ENCODE measurements around the gene MOB4. TPM values are rescaled to one million over a fixed set of nuclear protein-coding genes. Genes with fewer than 3 reads are reported as not detected.

The MOB4 gene
- polyA plus RNA-seq, 1 of the 3 experiments (the other 2 are of a cell fraction) = 22.0 TPM

- TF ChIP-seq IRF3 (IDR thresholded peaks at IDR 0.05; ENCODE audit: low read depth, low read length) = no peak
- TF ChIP-seq POLR2AphosphoS5 (IDR thresholded peaks at IDR 0.05; ENCODE audit: low read depth, low read length) = peak; percentile 94
- no peak for TF ChIP-seq EZH2phosphoT487 (IDR thresholded peaks at IDR 0.05; ENCODE audit: borderline replicate concordance, low read depth)
- peak; percentile 60 to 98; a peak in 3 of 4 replicates for TF ChIP-seq EP300 (IDR thresholded peaks at IDR 0.05; ENCODE audit: borderline replicate concordance in 1 of 2, low read depth in 1 of 2, low read length in 1 of 2)
- TF ChIP-seq GATA2 (CRISPR knock-in tag; IDR thresholded peaks at IDR 0.05) = no peak; the same call in 1 of the 2 replicates
- peak; percentile 90 for TF ChIP-seq MAX (IDR thresholded peaks at IDR 0.05; ENCODE audit: low read depth)
- TF ChIP-seq RFX5 (IDR thresholded peaks at IDR 0.05; ENCODE audit: low read length) = no peak
- no peak for TF ChIP-seq MEF2A (IDR thresholded peaks at IDR 0.05; ENCODE audit: borderline replicate concordance, low read depth)
- no peak for TF ChIP-seq SMC3 (IDR thresholded peaks at IDR 0.05; ENCODE audit: low read depth, low read length)
- TF ChIP-seq RAD21 (IDR thresholded peaks at IDR 0.05; ENCODE audit: low read length) = no peak
- TF ChIP-seq YY1 (IDR thresholded peaks at IDR 0.05; ENCODE audit: low read depth) = peak; percentile 67
- no peak; the same call in 1 of the 2 replicates for TF ChIP-seq JUND (IDR thresholded peaks at IDR 0.05)
- TF ChIP-seq NFIC (IDR thresholded peaks at IDR 0.05; ENCODE audit: borderline replicate concordance) = peak; percentile 20; the same call in 1 of the 2 replicates
- TF ChIP-seq SIN3A (IDR thresholded peaks at IDR 0.05; ENCODE audit: borderline replicate concordance, low read depth, low read length) = peak; percentile 72
Observed at GRCh38 chr2:197499594-197500502, 16.0 kb upstream of the MOB4 start, which contains the start of the genes HSPD1 and HSPE1 (continued).

- H4K20me1 ChIP-seq (ENCODE audit: insufficient read depth) = peaks cover 32% of the 10 kb centered on the region
- POLR2A ChIA-PET = interaction anchor here (0.6 to 3.4 kb wide), 8 partner anchors 9 to 206 kb away, joined by 3 to 46 read pairs (median 6); partner anchors contain the start of genes COQ10B, MOB4 and SF3B1
Observed at GRCh38 chr2:197500503-197501131, 15.2 kb upstream of the MOB4 start.

More at GRCh38 chr2:197500503-197501131, 15.2 kb upstream of the MOB4 start:
- H3K9me3 ChIP-seq = no peaks in the 10 kb centered on the region
- peak overlapping the region; percentile 15 for H2AFZ ChIP-seq (ENCODE audit: low read depth)
- H3K27me3 ChIP-seq (ENCODE audit: insufficient read depth) = no peaks in the 10 kb centered on the region
- peak overlapping the region; percentile 90 for H3K4me2 ChIP-seq
- H3K4me1 ChIP-seq (ENCODE audit: control insufficient read depth in 1 of 2, insufficient read depth in 2 of 2, low read depth in 1 of 2, low read length in 1 of 2) = peaks cover 26% of the 10 kb centered on the region in 2 experiments
- peaks cover 52 to 57% of the 10 kb centered on the region in 2 experiments for H3K36me3 ChIP-seq (replicated peaks in 1 of 2; ENCODE audit: control insufficient read depth in 1 of 2, insufficient read depth in 2 of 2, low read length in 1 of 2)
- peak overlapping the region; percentile 71 to 92 for H3K4me3 ChIP-seq (ENCODE audit: low read depth in 2 of 2, low read length in 1 of 2)
- H3K9me2 ChIP-seq = no peaks in the 10 kb centered on the region
- H3K79me2 ChIP-seq (ENCODE audit: insufficient read depth) = peaks cover 84% of the 10 kb centered on the region
- CTCF ChIA-PET = interaction anchor here (0.8 to 2.0 kb wide), 5 partner anchors 12 to 51 kb away, joined by 3 to 11 read pairs (median 3); partner anchors contain the start of gene MOB4
- under 1% methylated on average over 27 of the region's 30 CpGs for WGBS (ENCODE audit: low lambda C conversion rate)
- H3F3A ChIP-seq (replicated peaks; ENCODE audit: insufficient read depth) = peaks cover 13% of the 10 kb centered on the region
- DNase-seq = no peak
- TF ChIP-seq NRF1 (IDR thresholded peaks at IDR 0.05; ENCODE audit: low read depth, low read length) (peak; percentile 53), RXRA (IDR thresholded peaks at IDR 0.05; ENCODE audit: borderline replicate concordance, low read depth) (no peak), SIN3A (IDR thresholded peaks at IDR 0.05; ENCODE audit: borderline replicate concordance, low read depth, low read length) (peak; percentile 13; the same call in 1 of the 2 replicates)
- peak overlapping the region; percentile 88 to 98 for H3K27ac ChIP-seq (ENCODE audit: low read depth in 2 of 2, low read length in 1 of 2)
- peak overlapping the region; percentile 73 for H3K9ac ChIP-seq
